ENCODE measurements around the gene E2F4.

The E2F4 gene

GRCh38 chr16:67207249-67208091 lies 15.5 kb downstream of the E2F4 start:
- no peak for DNase-seq (ENCODE audit: low read depth in 1 of 2, low spot score in 1 of 2)

- no peak for DNase-seq (ENCODE audit: low read depth in 1 of 2, low spot score in 1 of 2)
Observed at GRCh38 chr16:67208154-67208896, 16.4 kb downstream of the E2F4 start.

GRCh38 chr16:67209565-67209964 lies 17.6 kb downstream of the E2F4 start:
- no peak for DNase-seq (ENCODE audit: low read depth in 1 of 2, low spot score in 1 of 2)

- no peak for DNase-seq (ENCODE audit: low read depth in 1 of 2, low spot score in 1 of 2)
Observed at GRCh38 chr16:67210069-67210937, 18.3 kb downstream of the E2F4 start.

- no peak for DNase-seq (ENCODE audit: low read depth in 1 of 2, low spot score in 1 of 2)
Observed at GRCh38 chr16:67211674-67212073, 19.7 kb downstream of the E2F4 start.

- DNase-seq (ENCODE audit: low read depth in 1 of 2, low spot score in 1 of 2): no peak
Observed at GRCh38 chr16:67212766-67213165, 20.8 kb downstream of the E2F4 start.

GRCh38 chr16:67213197-67214019 lies 21.5 kb downstream of the E2F4 start:
- DNase-seq (ENCODE audit: low read depth in 1 of 2, low spot score in 1 of 2): no peak

GRCh38 chr16:67215706-67216105 lies 23.8 kb downstream of the E2F4 start:
- DNase-seq (ENCODE audit: low read depth in 1 of 2, low spot score in 1 of 2): no peak

GRCh38 chr16:67216612-67217490 lies 24.9 kb downstream of the E2F4 start:
- no peak for DNase-seq (ENCODE audit: low read depth in 1 of 2, low spot score in 1 of 2)

GRCh38 chr16:67223992-67224391 lies 32.0 kb downstream of the E2F4 start:
- no peak for DNase-seq (ENCODE audit: low read depth in 1 of 2, low spot score in 1 of 2)

- no peak for DNase-seq (ENCODE audit: low read depth in 1 of 2, low spot score in 1 of 2)
Observed at GRCh38 chr16:67226295-67226803, 34.4 kb downstream of the E2F4 start.

GRCh38 chr16:67226804-67227566 lies 35.0 kb downstream of the E2F4 start, which contains the start of gene TMEM208:
Gene TMEM208, plus strand, starts transcription at chr16:67227130. Its CDS starts 89 bp downstream, at chr16:67227219.
- DNase-seq (ENCODE audit: low read depth in 1 of 2, low spot score in 1 of 2): peak; percentile 96

- no peak for DNase-seq (ENCODE audit: low read depth in 1 of 2, low spot score in 1 of 2)
Observed at GRCh38 chr16:67227567-67227921, 35.6 kb downstream of the E2F4 start.

- no peak for DNase-seq (ENCODE audit: low read depth in 1 of 2, low spot score in 1 of 2)
Observed at GRCh38 chr16:67228034-67228785, 36.3 kb downstream of the E2F4 start.

- DNase-seq (ENCODE audit: low read depth in 1 of 2, low spot score in 1 of 2): no peak
Observed at GRCh38 chr16:67228905-67229304, 37.0 kb downstream of the E2F4 start.

GRCh38 chr16:67229906-67230808 lies 38.2 kb downstream of the E2F4 start:
- no peak for DNase-seq (ENCODE audit: low read depth in 1 of 2, low spot score in 1 of 2)
